A673 (cell line): ENCODE measurements around the gene DPP10.

Experiments
- EZH2 ChIP-seq: fragments of 200-600 bp; sonication (generic); IDR thresholded peaks from 2 replicates; pipeline ENCODE4 v1.6.1; 2017; ENCODE audit warnings: borderline replicate concordance, low read depth, mild to moderate bottlenecking, mixed read lengths, antibody characterized with exemption, low read length; ENCODE audit not compliant: poor library complexity, severe bottlenecking
- TF ChIP-seq, protein P1 (sequence below): fragments of 300-800, 200-600 bp; sonication (generic); conservative IDR thresholded peaks from 2 replicates; pipeline ENCODE4 v1.5.1; 2017; ENCODE audit warnings: low read depth, mild to moderate bottlenecking, antibody characterized with exemption, low read length, moderate library complexity, mixed read lengths

DNA sequence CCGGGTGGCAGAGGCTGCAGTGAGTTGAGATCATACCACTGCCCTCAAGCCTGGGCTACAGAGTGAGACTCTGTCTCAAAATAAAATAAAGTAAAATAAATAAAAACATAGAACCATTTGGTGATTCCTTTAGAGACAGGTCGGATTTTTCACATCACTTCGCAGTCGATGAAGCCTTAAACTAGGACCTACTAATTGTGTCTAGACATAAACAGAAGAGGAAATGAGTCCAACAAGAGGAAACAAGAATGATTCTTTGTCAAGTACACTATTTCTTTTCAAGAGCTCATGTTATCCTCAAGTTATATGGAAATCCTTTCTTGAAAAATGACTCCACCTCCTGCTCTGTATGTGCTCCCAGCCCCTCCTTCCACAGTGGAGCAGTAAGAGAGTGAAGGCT is 758.9 kb downstream of the DPP10 start:
- TF ChIP-seq, protein P1, sequence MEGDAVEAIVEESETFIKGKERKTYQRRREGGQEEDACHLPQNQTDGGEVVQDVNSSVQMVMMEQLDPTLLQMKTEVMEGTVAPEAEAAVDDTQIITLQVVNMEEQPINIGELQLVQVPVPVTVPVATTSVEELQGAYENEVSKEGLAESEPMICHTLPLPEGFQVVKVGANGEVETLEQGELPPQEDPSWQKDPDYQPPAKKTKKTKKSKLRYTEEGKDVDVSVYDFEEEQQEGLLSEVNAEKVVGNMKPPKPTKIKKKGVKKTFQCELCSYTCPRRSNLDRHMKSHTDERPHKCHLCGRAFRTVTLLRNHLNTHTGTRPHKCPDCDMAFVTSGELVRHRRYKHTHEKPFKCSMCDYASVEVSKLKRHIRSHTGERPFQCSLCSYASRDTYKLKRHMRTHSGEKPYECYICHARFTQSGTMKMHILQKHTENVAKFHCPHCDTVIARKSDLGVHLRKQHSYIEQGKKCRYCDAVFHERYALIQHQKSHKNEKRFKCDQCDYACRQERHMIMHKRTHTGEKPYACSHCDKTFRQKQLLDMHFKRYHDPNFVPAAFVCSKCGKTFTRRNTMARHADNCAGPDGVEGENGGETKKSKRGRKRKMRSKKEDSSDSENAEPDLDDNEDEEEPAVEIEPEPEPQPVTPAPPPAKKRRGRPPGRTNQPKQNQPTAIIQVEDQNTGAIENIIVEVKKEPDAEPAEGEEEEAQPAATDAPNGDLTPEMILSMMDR, result no peak
- TF ChIP-seq EZH2, result no peak
